ENCODE results near the gene OR4Q3.

DNA sequence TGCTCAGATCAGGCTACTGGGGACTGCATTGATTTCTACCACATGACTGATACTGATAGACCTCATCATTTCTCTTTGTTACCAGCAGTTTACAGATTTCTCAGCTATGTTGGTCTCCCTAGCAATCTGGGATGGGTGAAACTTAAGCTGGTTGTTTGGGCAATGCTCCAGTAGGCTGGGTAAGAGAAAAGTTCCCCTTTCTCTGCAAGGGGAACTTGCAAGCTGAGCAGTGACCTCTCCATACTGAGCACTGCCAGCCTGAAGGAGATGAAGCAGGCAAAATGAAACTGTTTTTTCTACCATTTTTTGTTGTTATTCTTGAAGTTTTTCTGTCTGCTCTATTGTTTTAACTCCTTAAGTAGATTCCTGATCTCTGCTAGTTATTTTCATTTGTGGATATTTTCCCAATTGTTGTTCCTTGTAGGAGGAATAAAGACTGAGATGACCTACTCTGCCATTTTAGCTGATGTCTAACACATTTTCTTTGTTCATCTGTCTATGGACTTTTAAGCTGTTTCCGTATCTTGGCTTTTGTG, 28.6 kb downstream of the OR4Q3 start:
- no peak for TF ChIP-seq POLR2A (IDR thresholded peaks at IDR 0.05)
- TF ChIP-seq, protein P1, sequence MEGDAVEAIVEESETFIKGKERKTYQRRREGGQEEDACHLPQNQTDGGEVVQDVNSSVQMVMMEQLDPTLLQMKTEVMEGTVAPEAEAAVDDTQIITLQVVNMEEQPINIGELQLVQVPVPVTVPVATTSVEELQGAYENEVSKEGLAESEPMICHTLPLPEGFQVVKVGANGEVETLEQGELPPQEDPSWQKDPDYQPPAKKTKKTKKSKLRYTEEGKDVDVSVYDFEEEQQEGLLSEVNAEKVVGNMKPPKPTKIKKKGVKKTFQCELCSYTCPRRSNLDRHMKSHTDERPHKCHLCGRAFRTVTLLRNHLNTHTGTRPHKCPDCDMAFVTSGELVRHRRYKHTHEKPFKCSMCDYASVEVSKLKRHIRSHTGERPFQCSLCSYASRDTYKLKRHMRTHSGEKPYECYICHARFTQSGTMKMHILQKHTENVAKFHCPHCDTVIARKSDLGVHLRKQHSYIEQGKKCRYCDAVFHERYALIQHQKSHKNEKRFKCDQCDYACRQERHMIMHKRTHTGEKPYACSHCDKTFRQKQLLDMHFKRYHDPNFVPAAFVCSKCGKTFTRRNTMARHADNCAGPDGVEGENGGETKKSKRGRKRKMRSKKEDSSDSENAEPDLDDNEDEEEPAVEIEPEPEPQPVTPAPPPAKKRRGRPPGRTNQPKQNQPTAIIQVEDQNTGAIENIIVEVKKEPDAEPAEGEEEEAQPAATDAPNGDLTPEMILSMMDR (IDR thresholded peaks at IDR 0.05): no peak
